Measurements from ENCODE around the gene ITGAE.

Gene ITGAE

DNA sequence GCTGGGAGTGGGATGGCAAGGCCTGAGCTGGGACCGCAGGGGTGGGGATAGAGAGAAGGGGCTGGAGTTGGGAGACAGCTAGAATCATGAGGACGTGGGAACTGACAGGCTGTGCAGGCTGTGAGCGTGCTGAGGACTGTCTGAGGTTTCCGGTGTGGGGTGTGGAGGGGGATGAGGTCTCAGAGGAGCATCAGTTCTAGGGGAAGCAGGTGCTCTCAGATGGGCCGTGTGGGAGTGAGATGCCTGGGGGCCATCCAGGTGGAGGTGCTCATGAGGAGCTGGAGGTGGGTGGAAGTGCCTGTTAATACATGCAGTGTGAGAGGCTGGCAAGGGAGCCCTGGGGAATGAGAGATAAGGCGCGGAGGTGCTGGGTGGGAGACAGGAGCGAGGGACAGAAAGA is 50.1 kb downstream of the ITGAE start:
- no peak for DNase-seq
- Histone ChIP-seq H3K27me3 (ENCODE audit: insufficient read depth, low read depth, severe bottlenecking) (no peaks in the 10 kb centered on the region), H3K27ac (no peak overlapping the region), H3K9me3 (ENCODE audit: severe bottlenecking) (no peaks in the 10 kb centered on the region), H3K4me3 (ENCODE audit: low read depth, low read length) (no peak overlapping the region), H3K36me3 (no peaks in the 10 kb centered on the region)
- TF ChIP-seq, protein P1, sequence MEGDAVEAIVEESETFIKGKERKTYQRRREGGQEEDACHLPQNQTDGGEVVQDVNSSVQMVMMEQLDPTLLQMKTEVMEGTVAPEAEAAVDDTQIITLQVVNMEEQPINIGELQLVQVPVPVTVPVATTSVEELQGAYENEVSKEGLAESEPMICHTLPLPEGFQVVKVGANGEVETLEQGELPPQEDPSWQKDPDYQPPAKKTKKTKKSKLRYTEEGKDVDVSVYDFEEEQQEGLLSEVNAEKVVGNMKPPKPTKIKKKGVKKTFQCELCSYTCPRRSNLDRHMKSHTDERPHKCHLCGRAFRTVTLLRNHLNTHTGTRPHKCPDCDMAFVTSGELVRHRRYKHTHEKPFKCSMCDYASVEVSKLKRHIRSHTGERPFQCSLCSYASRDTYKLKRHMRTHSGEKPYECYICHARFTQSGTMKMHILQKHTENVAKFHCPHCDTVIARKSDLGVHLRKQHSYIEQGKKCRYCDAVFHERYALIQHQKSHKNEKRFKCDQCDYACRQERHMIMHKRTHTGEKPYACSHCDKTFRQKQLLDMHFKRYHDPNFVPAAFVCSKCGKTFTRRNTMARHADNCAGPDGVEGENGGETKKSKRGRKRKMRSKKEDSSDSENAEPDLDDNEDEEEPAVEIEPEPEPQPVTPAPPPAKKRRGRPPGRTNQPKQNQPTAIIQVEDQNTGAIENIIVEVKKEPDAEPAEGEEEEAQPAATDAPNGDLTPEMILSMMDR (IDR thresholded peaks at IDR 0.05; ENCODE audit: low read depth, low read length) = no peak

DNA sequence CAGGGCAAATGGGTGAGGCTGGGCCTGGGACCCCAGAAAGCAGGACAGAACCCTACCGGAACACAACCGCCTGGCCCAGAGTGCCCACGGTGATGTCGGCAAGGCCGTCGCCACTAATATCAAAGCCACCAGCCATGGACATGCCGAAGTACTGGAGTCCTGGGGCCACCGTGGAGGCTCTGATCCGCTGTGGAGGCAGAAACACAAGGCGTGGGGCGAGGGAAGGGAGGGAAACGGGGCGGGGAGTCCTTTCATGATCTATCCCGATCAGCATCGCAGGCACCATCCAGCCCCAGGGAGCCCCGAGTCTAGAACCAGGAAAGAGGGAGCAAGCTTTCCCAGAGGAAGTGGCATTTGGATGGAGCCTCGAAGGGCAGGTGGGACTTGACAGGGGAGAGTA is 50.7 kb downstream of the ITGAE start:
- no peak overlapping the region for H3K27ac ChIP-seq
- DNase-seq = no peak
- H3K9me3 ChIP-seq (ENCODE audit: severe bottlenecking) = no peaks in the 10 kb centered on the region
- TF ChIP-seq, protein P1 (IDR thresholded peaks at IDR 0.05; ENCODE audit: low read depth, low read length) = no peak
- no peaks in the 10 kb centered on the region for H3K27me3 ChIP-seq (ENCODE audit: insufficient read depth, low read depth, severe bottlenecking)
- H3K4me3 ChIP-seq (ENCODE audit: low read depth, low read length) = no peak overlapping the region
- no peaks in the 10 kb centered on the region for H3K36me3 ChIP-seq

DNA sequence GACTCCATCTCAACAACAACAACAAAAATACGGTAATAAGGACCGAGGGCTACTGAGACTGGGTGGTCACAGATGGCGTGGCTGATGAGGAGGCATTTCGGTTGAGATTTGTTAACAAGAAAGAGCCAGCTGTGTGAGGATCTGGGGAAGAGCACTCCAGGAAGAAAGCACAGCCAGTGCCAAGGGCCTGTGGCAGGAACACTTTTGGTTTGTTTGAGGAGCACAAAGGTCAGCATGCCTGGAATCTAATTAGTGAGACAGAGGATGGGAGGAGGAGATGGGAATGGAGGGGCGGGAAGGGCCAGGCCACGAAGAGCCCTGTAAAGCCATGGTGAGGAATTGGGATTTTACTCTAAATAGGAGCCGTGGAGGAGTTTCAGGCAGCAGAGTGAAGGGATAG is 52.4 kb downstream of the ITGAE start:
- no peaks in the 10 kb centered on the region for H3K27me3 ChIP-seq (ENCODE audit: insufficient read depth, low read depth, severe bottlenecking)
- H3K36me3 ChIP-seq = no peaks in the 10 kb centered on the region
- H3K4me3 ChIP-seq (ENCODE audit: low read depth, low read length) = no peak overlapping the region
- H3K27ac ChIP-seq = no peak overlapping the region
- DNase-seq = no peak
- H3K9me3 ChIP-seq (ENCODE audit: severe bottlenecking) = no peaks in the 10 kb centered on the region
- TF ChIP-seq, protein P1 (IDR thresholded peaks at IDR 0.05; ENCODE audit: low read depth, low read length) = no peak

GRCh38 chr17:3747805-3748204 is 53.2 kb downstream of the ITGAE start:
- Histone ChIP-seq H3K27ac (no peak overlapping the region), H3K4me3 (ENCODE audit: low read depth, low read length) (no peak overlapping the region), H3K36me3 (no peaks in the 10 kb centered on the region), H3K9me3 (ENCODE audit: severe bottlenecking) (no peaks in the 10 kb centered on the region), H3K27me3 (ENCODE audit: insufficient read depth, low read depth, severe bottlenecking) (no peaks in the 10 kb centered on the region)
- no peak for DNase-seq
- TF ChIP-seq, protein P1 (IDR thresholded peaks at IDR 0.05; ENCODE audit: low read depth, low read length) = no peak

- Histone ChIP-seq H3K36me3 (no peaks in the 10 kb centered on the region), H3K4me3 (ENCODE audit: low read depth, low read length) (no peak overlapping the region), H3K27me3 (ENCODE audit: insufficient read depth, low read depth, severe bottlenecking) (no peaks in the 10 kb centered on the region), H3K27ac (no peak overlapping the region), H3K9me3 (ENCODE audit: severe bottlenecking) (no peaks in the 10 kb centered on the region)
- no peak for DNase-seq
- TF ChIP-seq, protein P1 (IDR thresholded peaks at IDR 0.05; ENCODE audit: low read depth, low read length) = no peak
Observed at GRCh38 chr17:3745071-3745470, 55.9 kb downstream of the ITGAE start.

- H3K36me3 ChIP-seq = no peaks in the 10 kb centered on the region
- DNase-seq = no peak
- no peak overlapping the region for H3K27ac ChIP-seq
- H3K4me3 ChIP-seq (ENCODE audit: low read depth, low read length) = no peak overlapping the region
- no peaks in the 10 kb centered on the region for H3K27me3 ChIP-seq (ENCODE audit: insufficient read depth, low read depth, severe bottlenecking)
- TF ChIP-seq, protein P1 (IDR thresholded peaks at IDR 0.05; ENCODE audit: low read depth, low read length) = no peak
- H3K9me3 ChIP-seq (ENCODE audit: severe bottlenecking) = no peaks in the 10 kb centered on the region
Observed at GRCh38 chr17:3744014-3744413, 57.0 kb downstream of the ITGAE start.
